NB4 (cell line): ENCODE results near the gene UBIAD1.

ENCODE experiments used
- MYC ChIP-seq: IDR thresholded peaks from 2 replicates; pipeline ENCODE4 v1.6.1; 2011; ENCODE audit warnings: low read depth, low read length
- POLR2A ChIP-seq: IDR thresholded peaks from 2 replicates; pipeline ENCODE4 v1.6.1; 2011; ENCODE audit warnings: mild to moderate bottlenecking; ENCODE audit not compliant: insufficient read length; ENCODE audit errors: extremely low read depth
- TF ChIP-seq, protein P1 (sequence below): IDR thresholded peaks from one replicate; pipeline ENCODE4 v1.5.1; 2012; ENCODE audit warnings: low read depth, low read length

DNA sequence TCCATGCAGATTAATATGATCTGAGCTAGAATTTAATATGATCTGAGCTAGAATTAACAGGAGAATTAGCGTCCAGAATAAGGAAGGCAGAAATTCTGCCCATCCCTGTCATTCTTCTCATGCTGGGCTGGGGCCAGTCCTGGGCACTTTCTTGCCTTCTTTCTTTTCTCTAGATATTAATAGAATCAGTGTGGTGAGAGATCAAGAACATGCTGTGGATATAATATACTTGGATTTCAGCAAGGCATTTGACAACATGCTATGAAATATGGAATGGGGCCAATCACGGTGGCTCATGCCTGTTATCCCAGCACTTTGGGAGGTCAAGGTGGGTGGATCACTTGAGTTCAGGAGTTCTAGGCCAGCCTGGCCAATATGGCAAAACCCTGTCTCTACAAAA lies 18.1 kb downstream of the UBIAD1 start:
- TF ChIP-seq, protein P1, sequence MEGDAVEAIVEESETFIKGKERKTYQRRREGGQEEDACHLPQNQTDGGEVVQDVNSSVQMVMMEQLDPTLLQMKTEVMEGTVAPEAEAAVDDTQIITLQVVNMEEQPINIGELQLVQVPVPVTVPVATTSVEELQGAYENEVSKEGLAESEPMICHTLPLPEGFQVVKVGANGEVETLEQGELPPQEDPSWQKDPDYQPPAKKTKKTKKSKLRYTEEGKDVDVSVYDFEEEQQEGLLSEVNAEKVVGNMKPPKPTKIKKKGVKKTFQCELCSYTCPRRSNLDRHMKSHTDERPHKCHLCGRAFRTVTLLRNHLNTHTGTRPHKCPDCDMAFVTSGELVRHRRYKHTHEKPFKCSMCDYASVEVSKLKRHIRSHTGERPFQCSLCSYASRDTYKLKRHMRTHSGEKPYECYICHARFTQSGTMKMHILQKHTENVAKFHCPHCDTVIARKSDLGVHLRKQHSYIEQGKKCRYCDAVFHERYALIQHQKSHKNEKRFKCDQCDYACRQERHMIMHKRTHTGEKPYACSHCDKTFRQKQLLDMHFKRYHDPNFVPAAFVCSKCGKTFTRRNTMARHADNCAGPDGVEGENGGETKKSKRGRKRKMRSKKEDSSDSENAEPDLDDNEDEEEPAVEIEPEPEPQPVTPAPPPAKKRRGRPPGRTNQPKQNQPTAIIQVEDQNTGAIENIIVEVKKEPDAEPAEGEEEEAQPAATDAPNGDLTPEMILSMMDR, result no peak
- TF ChIP-seq POLR2A, result no peak
- TF ChIP-seq MYC, result no peak
